ENCODE measurements around the gene C10orf90.

Gene C10orf90

DNA sequence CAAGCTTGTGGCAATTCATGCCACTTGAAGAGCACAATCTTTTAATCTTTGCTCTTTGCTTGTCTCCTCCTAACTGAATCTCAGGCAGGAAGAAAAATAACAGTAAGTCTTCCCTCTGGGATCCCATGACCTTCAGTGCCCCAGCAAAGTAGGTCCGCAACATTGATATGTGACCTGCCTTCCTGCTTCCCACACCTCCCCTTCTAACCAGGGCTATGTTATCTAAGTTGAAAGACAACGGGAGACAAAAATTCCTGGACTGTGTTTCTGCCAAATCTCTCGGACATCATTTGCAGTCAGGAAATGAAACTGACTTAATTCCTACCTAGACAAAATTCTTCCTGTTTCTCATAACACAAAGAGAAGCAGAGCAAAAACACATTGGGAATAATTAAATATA, 53.8 kb downstream of the C10orf90 start:
- Histone ChIP-seq H3K9ac (ENCODE audit: low read depth, low read length, poor library complexity, severe bottlenecking) (no peak overlapping the region), H3K27me3 (ENCODE audit: insufficient read depth, low read length, poor library complexity, severe bottlenecking) (no peaks in the 10 kb centered on the region), H3K4me3 (ENCODE audit: low read length, poor library complexity, severe bottlenecking) (no peak overlapping the region), H3K9me2 (replicated peaks; ENCODE audit: low read depth, low read length) (no peaks in the 10 kb centered on the region), H2AFZ (ENCODE audit: low read length) (no peak overlapping the region), H3K36me3 (ENCODE audit: insufficient read depth, low read length) (no peaks in the 10 kb centered on the region), H3K4me2 (ENCODE audit: low read depth, low read length, poor library complexity, severe bottlenecking) (no peak overlapping the region), H4K20me1 (ENCODE audit: insufficient read depth, low read length, poor library complexity, severe bottlenecking) (no peaks in the 10 kb centered on the region), H3K9me3 (ENCODE audit: insufficient read depth, low read depth, low read length) (no peaks in the 10 kb centered on the region; the same call in 1 of the 2 replicates), H3F3A (ENCODE audit: low read depth) (no peaks in the 10 kb centered on the region), H3K79me2 (ENCODE audit: insufficient read depth, low read length) (no peaks in the 10 kb centered on the region), H3K4me1 (ENCODE audit: insufficient read depth, low read length, poor library complexity, severe bottlenecking) (no peaks in the 10 kb centered on the region)
- no peak for TF ChIP-seq EZH2phosphoT487 (IDR thresholded peaks at IDR 0.05; ENCODE audit: borderline replicate concordance)
- no peak for TF ChIP-seq CTCF (conservative IDR thresholded peaks at IDR 0.05; ENCODE audit: low read length)

- Histone ChIP-seq H3K9ac (ENCODE audit: low read depth, low read length, poor library complexity, severe bottlenecking) (no peak overlapping the region), H2AFZ (ENCODE audit: low read length) (no peak overlapping the region), H3F3A (ENCODE audit: low read depth) (no peaks in the 10 kb centered on the region), H3K9me2 (replicated peaks; ENCODE audit: low read depth, low read length) (no peaks in the 10 kb centered on the region), H3K4me3 (ENCODE audit: low read length, poor library complexity, severe bottlenecking) (no peak overlapping the region), H3K4me2 (ENCODE audit: low read depth, low read length, poor library complexity, severe bottlenecking) (no peak overlapping the region), H3K4me1 (ENCODE audit: insufficient read depth, low read length, poor library complexity, severe bottlenecking) (no peaks in the 10 kb centered on the region), H3K79me2 (ENCODE audit: insufficient read depth, low read length) (no peaks in the 10 kb centered on the region), H3K36me3 (ENCODE audit: insufficient read depth, low read length) (no peaks in the 10 kb centered on the region), H3K27me3 (ENCODE audit: insufficient read depth, low read length, poor library complexity, severe bottlenecking) (no peaks in the 10 kb centered on the region), H4K20me1 (ENCODE audit: insufficient read depth, low read length, poor library complexity, severe bottlenecking) (no peaks in the 10 kb centered on the region), H3K9me3 (ENCODE audit: insufficient read depth, low read depth, low read length) (no peaks in the 10 kb centered on the region)
- TF ChIP-seq EZH2phosphoT487 (IDR thresholded peaks at IDR 0.05; ENCODE audit: borderline replicate concordance) (no peak), CTCF (conservative IDR thresholded peaks at IDR 0.05; ENCODE audit: low read length) (no peak)
These were observed 59.2 kb downstream of the C10orf90 start for GRCh38 chr10:126611303-126611702.

DNA sequence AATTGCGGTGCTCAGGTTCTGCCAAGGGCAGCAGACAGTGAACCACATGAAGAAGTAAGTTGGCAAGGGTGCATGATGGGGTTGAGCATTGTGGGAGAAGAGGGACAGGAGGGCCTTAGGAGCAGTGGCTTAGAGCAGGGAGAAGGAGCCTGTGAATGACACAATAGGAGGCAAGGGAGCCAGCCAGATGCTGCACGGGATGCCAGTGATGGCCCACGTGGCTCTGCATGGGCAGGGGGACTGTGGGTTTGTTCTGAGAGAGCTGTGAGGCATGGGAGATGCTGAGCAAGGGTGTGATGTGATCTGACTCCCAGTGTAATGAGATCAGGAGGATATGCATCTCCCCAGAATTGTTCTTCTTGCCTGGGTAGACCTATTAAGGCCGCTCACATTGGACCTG, 60.9 kb downstream of the C10orf90 start:
- TF ChIP-seq CTCF (conservative IDR thresholded peaks at IDR 0.05; ENCODE audit: low read length) (no peak), EZH2phosphoT487 (IDR thresholded peaks at IDR 0.05; ENCODE audit: borderline replicate concordance) (no peak)
- Histone ChIP-seq H3F3A (ENCODE audit: low read depth) (no peaks in the 10 kb centered on the region), H3K79me2 (ENCODE audit: insufficient read depth, low read length) (no peaks in the 10 kb centered on the region), H2AFZ (ENCODE audit: low read length) (no peak overlapping the region), H3K9me3 (ENCODE audit: insufficient read depth, low read depth, low read length) (peaks cover 5% of the 10 kb centered on the region; the same call in 1 of the 2 replicates), H3K9me2 (replicated peaks; ENCODE audit: low read depth, low read length) (no peaks in the 10 kb centered on the region), H3K4me2 (ENCODE audit: low read depth, low read length, poor library complexity, severe bottlenecking) (no peak overlapping the region), H4K20me1 (ENCODE audit: insufficient read depth, low read length, poor library complexity, severe bottlenecking) (no peaks in the 10 kb centered on the region), H3K36me3 (ENCODE audit: insufficient read depth, low read length) (no peaks in the 10 kb centered on the region), H3K4me3 (ENCODE audit: low read length, poor library complexity, severe bottlenecking) (no peak overlapping the region), H3K27me3 (ENCODE audit: insufficient read depth, low read length, poor library complexity, severe bottlenecking) (no peaks in the 10 kb centered on the region), H3K4me1 (ENCODE audit: insufficient read depth, low read length, poor library complexity, severe bottlenecking) (no peaks in the 10 kb centered on the region), H3K9ac (ENCODE audit: low read depth, low read length, poor library complexity, severe bottlenecking) (no peak overlapping the region)
